OCI-LY3 (cell line): ENCODE measurements around the gene TOR1A.

Experiments used
- H2AFZ ChIP-seq: fragments of 200-600, 300-600 bp; shearing (Covaris generic); 2 replicates; pipeline ENCODE4 v1.6.0; 2014; ENCODE audit warnings: antibody characterized with exemption, low read depth, low read length
- H3K27ac ChIP-seq: fragments of 200-600, 300-600 bp; sonication (generic); 2 replicates; pipeline ENCODE4 v1.5.1; 2014; ENCODE audit warnings: mild to moderate bottlenecking, low read length, moderate library complexity, mixed read lengths
- H3K27me3 ChIP-seq: fragments of 200-600, 300-600 bp; sonication (generic); 2 replicates; pipeline ENCODE4 v1.6.1; 2014; ENCODE audit warnings: low read depth, low read length, mixed read lengths
- H3K36me3 ChIP-seq: fragments of 200-600, 300-600 bp; sonication (generic); replicated peaks from 2 replicates; pipeline ENCODE3; 2014; ENCODE audit warnings: low read depth, low read length, mixed read lengths
- H3K4me1 ChIP-seq: fragments of 300-600, 200-600 bp; sonication (generic); 2 replicates; pipeline ENCODE4 v1.6.1; 2014; ENCODE audit warnings: low read length, mixed read lengths
- H3K4me2 ChIP-seq: fragments of 200-600, 300-600 bp; sonication (generic); 2 replicates; pipeline ENCODE4 v1.6.1; 2014; ENCODE audit warnings: low read length, mixed read lengths
- H3K4me3 ChIP-seq: fragments of 300-600, 200-600 bp; sonication (generic); 2 replicates; pipeline ENCODE4 v1.5.1; 2014; ENCODE audit warnings: antibody characterized with exemption, mild to moderate bottlenecking, low read length, moderate library complexity
- H3K79me2 ChIP-seq: fragments of 300-600, 200-600 bp; shearing (Covaris generic); 2 replicates; pipeline ENCODE4 v1.6.1; 2014; ENCODE audit warnings: mild to moderate bottlenecking, low read length, mixed read lengths
- H3K9ac ChIP-seq: fragments of 300-600, 200-600 bp; shearing (Covaris generic); 2 replicates; pipeline ENCODE4 v1.6.0; 2014; ENCODE audit warnings: mild to moderate bottlenecking, low read length, moderate library complexity
- H3K9me3 ChIP-seq: fragments of 200-600, 300-600 bp; shearing (Covaris generic); 2 replicates; pipeline ENCODE4 v1.6.1; 2014; ENCODE audit warnings: low read length, mixed read lengths; ENCODE audit not compliant: insufficient read depth
- H4K20me1 ChIP-seq: fragments of 200-600, 300-600 bp; sonication (generic); 2 replicates; pipeline ENCODE4 v1.6.1; 2016; ENCODE audit warnings: low read length, mixed read lengths; ENCODE audit not compliant: insufficient read depth
- CTCF ChIP-seq: fragments of 200-600, 300-600 bp; sonication (generic); IDR thresholded peaks from 2 replicates; pipeline ENCODE4 v1.5.1; 2014; ENCODE audit warnings: antibody characterized with exemption, low read length, low read depth
- EZH2phosphoT487 ChIP-seq: fragments of 200-600 bp; shearing (Covaris generic); IDR thresholded peaks from 2 replicates; pipeline ENCODE4 v1.6.1; 2018; ENCODE audit warnings: antibody characterized with exemption, mixed run types, low read depth

TOR1A gene

GRCh38 chr9:129810788-129811187, 13.1 kb downstream of the TOR1A start:
- no peak overlapping the region for H3K9ac ChIP-seq
- no peak overlapping the region for H3K4me3 ChIP-seq
- H3K4me1 ChIP-seq: no peaks in the 10 kb centered on the region
- H4K20me1 ChIP-seq: no peaks in the 10 kb centered on the region
- H3K36me3 ChIP-seq: peaks cover 39% of the 10 kb centered on the region
- H3K79me2 ChIP-seq: no peaks in the 10 kb centered on the region
- no peaks in the 10 kb centered on the region for H3K9me3 ChIP-seq
- H2AFZ ChIP-seq: no peak overlapping the region
- no peak overlapping the region for H3K4me2 ChIP-seq
- no peak overlapping the region for H3K27ac ChIP-seq
- no peak for TF ChIP-seq CTCF
- TF ChIP-seq EZH2phosphoT487: no peak
- H3K27me3 ChIP-seq: no peaks in the 10 kb centered on the region

GRCh38 chr9:129810116-129810515, 13.8 kb downstream of the TOR1A start:
- no peak for TF ChIP-seq CTCF
- no peak for TF ChIP-seq EZH2phosphoT487
- no peak overlapping the region for H3K9ac ChIP-seq
- no peaks in the 10 kb centered on the region for H3K9me3 ChIP-seq
- H3K36me3 ChIP-seq: peaks cover 36% of the 10 kb centered on the region
- no peaks in the 10 kb centered on the region for H3K27me3 ChIP-seq
- no peaks in the 10 kb centered on the region for H3K4me1 ChIP-seq
- H3K79me2 ChIP-seq: no peaks in the 10 kb centered on the region
- H2AFZ ChIP-seq: no peak overlapping the region
- no peak overlapping the region for H3K27ac ChIP-seq
- no peaks in the 10 kb centered on the region for H4K20me1 ChIP-seq
- H3K4me2 ChIP-seq: no peak overlapping the region
- no peak overlapping the region for H3K4me3 ChIP-seq

- Histone ChIP-seq H3K4me2 (no peak overlapping the region), H2AFZ (no peak overlapping the region), H3K79me2 (peaks cover under 1% of the 10 kb centered on the region; the same call in 1 of the 2 replicates), H3K27ac (no peak overlapping the region), H4K20me1 (no peaks in the 10 kb centered on the region), H3K36me3 (peaks cover 35% of the 10 kb centered on the region), H3K9ac (no peak overlapping the region), H3K9me3 (no peaks in the 10 kb centered on the region), H3K4me3 (no peak overlapping the region), H3K27me3 (no peaks in the 10 kb centered on the region), H3K4me1 (no peaks in the 10 kb centered on the region)
- TF ChIP-seq EZH2phosphoT487: no peak
- no peak for TF ChIP-seq CTCF
These were observed 14.6 kb downstream of the TOR1A start for GRCh38 chr9:129809346-129809745.

- H3K27ac ChIP-seq: no peak overlapping the region
- H3K9me3 ChIP-seq: no peaks in the 10 kb centered on the region
- no peaks in the 10 kb centered on the region for H3K27me3 ChIP-seq
- H3K36me3 ChIP-seq: peaks cover 10% of the 10 kb centered on the region
- H3K79me2 ChIP-seq: peaks cover 10% of the 10 kb centered on the region
- H4K20me1 ChIP-seq: no peaks in the 10 kb centered on the region
- H3K4me1 ChIP-seq: peaks cover 5% of the 10 kb centered on the region
- TF ChIP-seq EZH2phosphoT487 (no peak), CTCF (no peak)
- H3K4me2 ChIP-seq: no peak overlapping the region
- no peak overlapping the region for H2AFZ ChIP-seq
- H3K4me3 ChIP-seq: no peak overlapping the region
- H3K9ac ChIP-seq: no peak overlapping the region
These were observed 17.9 kb downstream of the TOR1A start for GRCh38 chr9:129806061-129806460.
